Subcutaneous adipose tissue (tissue), 4 donors: ENCODE results near the gene ACP5. TPM values are rescaled to one million over a fixed set of nuclear protein-coding genes. Genes with fewer than 3 reads are reported as not detected.

Experiments
- CTCF ChIP-seq: fragments of 450-650 bp; IDR thresholded peaks from one replicate; pipeline ENCODE4 v1.5.1; 2016; ENCODE audit warnings: low read depth, mild to moderate bottlenecking, control low read depth, antibody characterized with exemption, moderate library complexity
- total RNA-seq, 4 donors: library from RNA; depleted of rRNA; stranded (reverse); fragments of >200 nt; gene quantifications; one replicate each; pipeline ENCODE4 v1.1.0, GENCODE V29; 2016

Gene ACP5
- total RNA-seq, 4 donors from 2014 or later: 38.2 to 474 (median 69.0) TPM

- no peak for TF ChIP-seq CTCF
These were observed 29.0 kb upstream of the ACP5 start for GRCh38 chr19:11606484-11606883.

- no peak for TF ChIP-seq CTCF
These were observed 21.3 kb upstream of the ACP5 start for GRCh38 chr19:11598746-11599145.

- no peak for TF ChIP-seq CTCF
These were observed 20.6 kb upstream of the ACP5 start for GRCh38 chr19:11598103-11598483.

- TF ChIP-seq CTCF: no peak
These were observed 20.0 kb upstream of the ACP5 start, which contains the start of gene ZNF627 for GRCh38 chr19:11597202-11598102. Gene ZNF627, plus strand, starts transcription at chr19:11597483. Its CDS starts 145 bp downstream, at chr19:11597628.

- TF ChIP-seq CTCF: no peak
These were observed 18.7 kb upstream of the ACP5 start for GRCh38 chr19:11596156-11596555.

GRCh38 chr19:11594084-11594483, 16.6 kb upstream of the ACP5 start:
- TF ChIP-seq CTCF: no peak

GRCh38 chr19:11587975-11588631, 10.7 kb upstream of the ACP5 start:
- TF ChIP-seq CTCF: no peak
